Islet precursor cell (in vitro differentiated cells): ENCODE data around the gene C9orf43.
"Not testable (repeated sequence)": the region's sequence is repeated elsewhere in the genome, so short reads cannot be mapped to it uniquely, and the experiment has no call there.

Experiments
- DNase-seq: peaks from one replicate; pipeline ENCODE4 v3.0.0-alpha.2; 2018

C9orf43 gene

GRCh38 chr9:113421726-113422125, 11.2 kb downstream of the C9orf43 start:
- DNase-seq = no peak

- DNase-seq = peak; percentile 53
These were observed 14.5 kb downstream of the C9orf43 start for GRCh38 chr9:113425072-113425471.

- DNase-seq = peak; percentile 10
These were observed 16.2 kb downstream of the C9orf43 start for GRCh38 chr9:113426701-113427100.

GRCh38 chr9:113427629-113428028, 17.1 kb downstream of the C9orf43 start:
- no peak for DNase-seq

- DNase-seq = no peak
These were observed 17.6 kb downstream of the C9orf43 start for GRCh38 chr9:113428062-113428615.

GRCh38 chr9:113431191-113431590, 20.6 kb downstream of the C9orf43 start:
- no peak for DNase-seq

GRCh38 chr9:113436728-113437515, 26.4 kb downstream of the C9orf43 start:
- no peak for DNase-seq

- DNase-seq = not testable (repeated sequence)
These were observed 27.2 kb downstream of the C9orf43 start for GRCh38 chr9:113437716-113438115.

- no peak for DNase-seq
These were observed 34.2 kb downstream of the C9orf43 start for GRCh38 chr9:113444736-113445135.

GRCh38 chr9:113446323-113446740, 35.8 kb downstream of the C9orf43 start:
- DNase-seq = no peak

DNA sequence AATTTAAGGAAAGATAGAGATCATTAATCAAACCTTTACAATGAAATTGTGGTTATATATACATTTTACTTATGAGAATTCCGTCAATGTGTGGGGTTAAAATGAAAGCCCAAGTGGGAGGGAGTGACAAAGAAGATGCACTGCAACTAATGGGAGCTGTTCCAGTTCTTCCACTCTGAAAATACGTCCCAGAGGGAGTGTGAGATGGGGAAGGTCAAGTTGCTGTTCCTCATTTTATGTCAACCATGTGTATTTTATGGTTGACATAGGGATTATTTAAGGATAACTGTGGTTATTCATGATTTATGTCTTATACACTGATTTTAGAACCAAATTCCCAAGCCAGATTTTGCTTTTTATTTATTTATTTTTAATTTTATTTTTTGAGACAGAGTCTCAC, 38.8 kb downstream of the C9orf43 start:
- no peak for DNase-seq

- no peak for DNase-seq
These were observed 41.6 kb downstream of the C9orf43 start for GRCh38 chr9:113452113-113452605.

GRCh38 chr9:113454914-113455761, 44.6 kb downstream of the C9orf43 start:
- DNase-seq = peak; percentile 96

- DNase-seq = no peak
These were observed 45.7 kb downstream of the C9orf43 start for GRCh38 chr9:113456235-113456634.

DNA sequence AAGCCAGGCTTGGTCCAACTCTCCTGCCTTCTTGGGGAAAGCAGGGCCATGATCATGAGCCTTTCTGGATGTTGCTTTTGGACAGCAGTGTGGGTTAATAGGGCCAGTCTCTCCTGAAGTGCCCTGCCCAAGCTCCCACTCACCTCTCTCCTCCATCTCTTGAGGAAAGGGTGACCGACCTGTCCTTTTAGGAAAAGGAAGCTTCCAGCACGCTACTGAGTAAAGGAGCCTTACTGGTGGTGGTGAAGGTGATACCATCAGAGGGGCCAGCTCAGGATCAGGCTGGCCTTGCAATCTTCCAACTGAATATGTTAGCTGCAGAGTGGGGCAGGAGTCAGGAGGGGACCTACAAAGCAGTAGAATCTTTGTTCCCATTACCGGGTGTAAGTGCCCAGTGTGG, 50.7 kb downstream of the C9orf43 start:
- peak; percentile 46 for DNase-seq

DNA sequence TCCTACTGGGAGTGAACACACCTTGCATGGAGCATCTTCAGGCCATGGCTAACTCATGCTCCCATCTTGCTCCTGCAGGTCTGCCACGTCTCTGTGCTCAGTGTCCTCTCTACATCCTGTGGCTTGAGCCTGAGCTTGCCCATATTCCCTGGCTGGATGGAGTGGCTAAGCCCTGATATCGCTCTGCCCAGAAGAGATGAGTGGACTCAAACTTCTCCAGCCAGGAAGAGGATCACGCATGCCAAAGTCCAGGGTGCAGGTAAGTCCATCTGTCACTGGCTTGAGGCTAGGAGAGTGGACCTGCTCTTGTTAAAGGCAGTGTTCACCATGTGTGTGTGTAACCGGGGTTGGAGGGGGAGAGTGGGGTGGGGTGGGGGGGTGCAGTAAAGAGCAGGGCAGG, 51.4 kb downstream of the C9orf43 start:
- DNase-seq = no peak

GRCh38 chr9:113462781-113463286, 52.3 kb downstream of the C9orf43 start:
- DNase-seq = peak; percentile 58

DNA sequence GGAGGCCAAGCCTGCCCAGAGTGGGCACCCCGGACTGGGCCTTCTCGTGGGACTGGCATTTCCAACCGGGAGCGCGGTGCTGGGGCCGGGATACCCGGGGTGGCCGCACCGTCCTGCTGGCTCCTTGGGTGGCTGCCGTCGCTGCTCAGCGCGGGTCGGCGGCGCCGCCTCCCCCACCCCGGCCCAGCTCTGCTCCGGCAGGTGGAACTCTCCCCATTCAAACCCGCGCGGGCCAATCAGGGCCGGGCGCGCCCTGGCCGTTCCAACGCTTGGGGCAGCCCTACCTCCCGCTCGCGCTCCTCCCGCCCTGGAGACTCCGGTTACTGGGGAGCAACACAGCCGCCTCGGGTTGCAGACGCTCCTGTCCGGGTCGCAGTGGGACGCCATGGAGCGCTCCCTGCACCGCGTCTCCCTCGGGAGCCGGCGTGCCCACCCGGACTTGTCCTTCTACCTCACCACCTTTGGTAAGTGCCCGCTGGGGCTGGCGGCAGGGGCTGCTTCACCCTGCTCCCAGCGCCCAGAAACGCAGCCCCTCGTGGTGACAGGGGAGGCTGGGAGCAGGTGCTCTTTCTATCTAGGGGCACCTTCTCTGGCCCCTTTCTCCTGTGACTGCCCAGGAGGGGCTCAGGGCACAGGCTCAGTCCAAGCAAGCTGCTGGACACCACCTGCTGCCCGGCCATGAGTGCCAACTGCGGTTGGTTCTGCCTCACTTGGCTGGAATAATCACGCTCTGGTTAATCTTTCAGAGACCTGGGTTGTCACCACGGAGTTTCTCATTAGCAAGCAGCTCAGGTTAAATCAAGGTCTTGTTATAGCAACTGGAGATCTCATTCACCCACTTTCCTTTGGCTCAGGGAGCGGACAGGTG, 53.1 kb downstream of the C9orf43 start, which contains the start of gene RGS3:
Gene RGS3 (plus strand): TSS at position 310 of the 868 bp plus-strand sequence. CDS start 76 bp downstream, at position 386.
- DNase-seq = peak; percentile 88

- DNase-seq = peak; percentile 51
These were observed 53.7 kb downstream of the C9orf43 start for GRCh38 chr9:113464286-113464660.

DNA sequence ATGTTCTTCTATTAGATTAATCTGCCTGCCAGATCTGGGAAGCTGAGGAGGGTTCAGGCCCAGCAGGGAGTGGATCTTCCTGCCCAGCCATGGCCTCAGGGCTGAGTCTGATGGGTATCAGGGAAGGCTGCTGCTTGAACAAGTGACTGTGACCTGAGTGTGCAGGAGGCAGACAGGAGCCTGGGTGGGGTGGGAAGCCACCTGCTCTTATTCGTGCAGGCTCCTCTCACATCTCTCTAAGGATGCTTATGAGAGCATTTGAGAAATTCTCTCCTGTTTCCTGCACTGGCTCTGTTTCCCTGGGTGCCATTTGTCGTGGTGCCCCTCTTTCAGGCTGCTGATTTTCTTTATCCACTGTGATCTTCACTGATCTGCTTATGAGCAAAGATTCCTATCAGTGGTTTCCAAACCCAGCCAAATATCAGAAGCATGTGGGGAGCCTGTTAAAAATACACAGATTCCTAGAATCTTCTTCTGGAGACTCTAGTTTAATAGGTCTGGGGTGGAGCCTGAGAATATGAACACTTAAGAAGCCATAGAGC, 55.1 kb downstream of the C9orf43 start:
- peak; percentile 86 for DNase-seq

DNA sequence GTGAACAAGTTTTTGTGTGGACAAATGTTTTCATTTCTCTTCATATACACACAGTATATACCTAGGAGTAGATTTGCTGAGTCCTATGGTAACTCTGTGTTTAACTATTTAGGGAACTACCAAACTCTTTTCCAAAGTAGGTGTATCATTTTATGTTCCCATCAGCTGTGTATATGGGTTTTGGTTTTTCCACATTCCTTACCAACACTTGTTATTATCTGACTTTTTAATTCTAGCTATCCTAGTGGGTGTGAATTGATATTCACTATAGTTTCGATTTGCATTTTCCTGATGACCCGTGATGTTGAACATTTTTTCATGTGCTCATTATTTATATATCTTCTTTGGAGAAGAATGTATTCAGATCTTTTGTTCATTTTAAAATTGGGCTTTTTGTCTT, 56.6 kb downstream of the C9orf43 start:
- no peak for DNase-seq
